Posterior cingulate gyrus (tissue), 11 donors: ENCODE results near the gene EBF3.
A peak's percentile ranks its signal among the peaks of the same experiment; 100 is the strongest.

ENCODE experiments used
- DNase-seq, 10 donors: peaks; one replicate each; pipeline versions ENCODE4 v3.0.0 to v3.0.0-alpha.2; 2020 to 2021; ENCODE audit warnings: mixed read lengths in 3 of 10
- intact Hi-C: fragments of 100-400 bp; cut with DNase I; formaldehyde crosslinking; loops from one replicate; pipeline ENCODE4 v1.15.1; 2023

Gene EBF3

GRCh38 chr10:129882291-129883010 is 81.6 kb downstream of the EBF3 start:
- intact Hi-C loops = no loop called here
- no peak for DNase-seq

- no peak for DNase-seq
- intact Hi-C loops = no loop called here
Observed at GRCh38 chr10:129881641-129882040, 82.4 kb downstream of the EBF3 start.

GRCh38 chr10:129880191-129880870 is 83.7 kb downstream of the EBF3 start:
- peak in 1 of 10 donors; percentile 44 for DNase-seq
- intact Hi-C loops = no loop called here

GRCh38 chr10:129879655-129880054 is 84.4 kb downstream of the EBF3 start:
- intact Hi-C loops = no loop called here
- peak in 1 of 10 donors; percentile 9 for DNase-seq

- intact Hi-C loops = no loop called here
- peak in 1 of 10 donors; percentile 24 for DNase-seq
Observed at GRCh38 chr10:129878835-129879234, 85.2 kb downstream of the EBF3 start.

GRCh38 chr10:129877773-129878371 is 86.2 kb downstream of the EBF3 start:
- DNase-seq = no peak
- intact Hi-C loops = no loop called here

GRCh38 chr10:129876838-129877237 is 87.2 kb downstream of the EBF3 start:
- no peak for DNase-seq
- intact Hi-C loops = no loop called here

- DNase-seq = no peak
- intact Hi-C loops = no loop called here
Observed at GRCh38 chr10:129875993-129876726, 87.9 kb downstream of the EBF3 start.

- intact Hi-C loops = no loop called here
Observed at GRCh38 chr10:129873351-129873750, 90.7 kb downstream of the EBF3 start.

GRCh38 chr10:129871966-129872365 is 92.1 kb downstream of the EBF3 start:
- intact Hi-C loops = no loop called here
- no peak for DNase-seq

More at GRCh38 chr10:129873351-129873750, 90.7 kb downstream of the EBF3 start:
- DNase-seq = no peak

- intact Hi-C loops = no loop called here
- no peak for DNase-seq
Observed at GRCh38 chr10:129870961-129871621, 93.0 kb downstream of the EBF3 start.

GRCh38 chr10:129870474-129870757 is 93.7 kb downstream of the EBF3 start:
- intact Hi-C loops = no loop called here
- no peak for DNase-seq

- intact Hi-C loops = no loop called here
- no peak for DNase-seq
Observed at GRCh38 chr10:129869596-129870473, 94.2 kb downstream of the EBF3 start.

GRCh38 chr10:129868449-129869035 is 95.5 kb downstream of the EBF3 start:
- intact Hi-C loops = no loop called here
- no peak for DNase-seq

- no peak for DNase-seq
- intact Hi-C loops = no loop called here
Observed at GRCh38 chr10:129867631-129868179, 96.4 kb downstream of the EBF3 start.

- no peak for DNase-seq
- intact Hi-C loops = no loop called here
Observed at GRCh38 chr10:129866894-129867293, 97.2 kb downstream of the EBF3 start.

GRCh38 chr10:129865960-129866359 is 98.1 kb downstream of the EBF3 start:
- intact Hi-C loops = no loop called here
- no peak for DNase-seq

GRCh38 chr10:129865413-129865812 is 98.7 kb downstream of the EBF3 start:
- peak in 1 of 10 donors; percentile 52 for DNase-seq
- intact Hi-C loops = no loop called here

GRCh38 chr10:129864601-129865126 is 99.4 kb downstream of the EBF3 start:
- intact Hi-C loops = no loop called here
- peak in 1 of 10 donors; percentile 55 for DNase-seq
